Measurements from ENCODE around the gene NLRP6. TPM values are rescaled to one million over a fixed set of nuclear protein-coding genes. Genes with fewer than 3 reads are reported as not detected.

The NLRP6 gene
- total RNA-seq, 2 donors from 2014 or later, result not detected

DNA sequence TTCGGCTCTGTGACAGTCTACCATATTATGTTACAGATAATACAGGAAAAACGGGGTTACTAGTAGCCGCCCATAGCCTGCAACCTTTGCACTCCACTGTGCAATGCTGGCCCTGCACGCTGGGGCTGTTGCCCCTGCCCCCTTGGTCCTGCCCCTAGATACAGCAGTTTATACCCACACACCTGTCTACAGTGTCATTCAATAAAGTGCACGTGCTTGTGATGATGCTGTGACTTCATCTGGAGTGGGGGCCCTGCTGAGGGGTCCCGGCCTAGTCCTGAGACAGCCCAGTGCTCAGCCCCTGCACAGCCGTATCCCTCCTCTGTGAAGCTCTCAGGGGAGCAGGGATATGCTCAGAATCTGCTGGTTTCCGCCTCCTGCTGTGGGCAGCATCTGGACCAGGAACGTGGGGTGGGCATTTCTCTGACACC, 36.9 kb downstream of the NLRP6 start:
- H3K4me1 Mint-ChIP-seq, result peaks cover 32% of the 10 kb centered on the region
- Histone ChIP-seq H3K9me3 (ENCODE audit: control insufficient read depth, low read length) (no peaks in the 10 kb centered on the region), H3K4me1 (ENCODE audit: control insufficient read depth, insufficient read depth, low read length) (peaks cover 13% of the 10 kb centered on the region), H3K9ac (ENCODE audit: extremely low read depth, low read length, poor library complexity, severe bottlenecking) (peak overlapping the region; percentile 95), H3K27ac (ENCODE audit: low read depth, low read length) (no peak overlapping the region), H3K4me3 (ENCODE audit: low read length) (peak overlapping the region; percentile 100), H3K36me3 (ENCODE audit: control insufficient read depth, insufficient read depth, low read length) (peaks cover 11% of the 10 kb centered on the region), H3K27me3 (ENCODE audit: control insufficient read depth, insufficient read depth, low read length, poor library complexity, severe bottlenecking) (no peaks in the 10 kb centered on the region)
- no peaks in the 10 kb centered on the region for H3K27me3 Mint-ChIP-seq (ENCODE audit: insufficient read depth)
- no peak for DNase-seq
- peak overlapping the region; percentile 94 for H3K4me3 Mint-ChIP-seq
- no peaks in the 10 kb centered on the region for H3K9me3 Mint-ChIP-seq
- TF ChIP-seq, protein P1, sequence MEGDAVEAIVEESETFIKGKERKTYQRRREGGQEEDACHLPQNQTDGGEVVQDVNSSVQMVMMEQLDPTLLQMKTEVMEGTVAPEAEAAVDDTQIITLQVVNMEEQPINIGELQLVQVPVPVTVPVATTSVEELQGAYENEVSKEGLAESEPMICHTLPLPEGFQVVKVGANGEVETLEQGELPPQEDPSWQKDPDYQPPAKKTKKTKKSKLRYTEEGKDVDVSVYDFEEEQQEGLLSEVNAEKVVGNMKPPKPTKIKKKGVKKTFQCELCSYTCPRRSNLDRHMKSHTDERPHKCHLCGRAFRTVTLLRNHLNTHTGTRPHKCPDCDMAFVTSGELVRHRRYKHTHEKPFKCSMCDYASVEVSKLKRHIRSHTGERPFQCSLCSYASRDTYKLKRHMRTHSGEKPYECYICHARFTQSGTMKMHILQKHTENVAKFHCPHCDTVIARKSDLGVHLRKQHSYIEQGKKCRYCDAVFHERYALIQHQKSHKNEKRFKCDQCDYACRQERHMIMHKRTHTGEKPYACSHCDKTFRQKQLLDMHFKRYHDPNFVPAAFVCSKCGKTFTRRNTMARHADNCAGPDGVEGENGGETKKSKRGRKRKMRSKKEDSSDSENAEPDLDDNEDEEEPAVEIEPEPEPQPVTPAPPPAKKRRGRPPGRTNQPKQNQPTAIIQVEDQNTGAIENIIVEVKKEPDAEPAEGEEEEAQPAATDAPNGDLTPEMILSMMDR (conservative IDR thresholded peaks at IDR 0.05), result no peak
- WGBS, 2 experiments (ENCODE audit: insufficient coverage in 1 of 2, insufficient read length in 1 of 2), result 12 to 39% methylated on average over 7 to 9 of the region's 9 CpGs
- peak overlapping the region; percentile 90 for H3K27ac Mint-ChIP-seq
- peaks cover 13% of the 10 kb centered on the region for H3K36me3 Mint-ChIP-seq (ENCODE audit: low read depth)

- Histone ChIP-seq H3K4me3 (ENCODE audit: low read length) (peak overlapping the region; percentile 100), H3K9me3 (ENCODE audit: control insufficient read depth, low read length) (no peaks in the 10 kb centered on the region), H3K9ac (ENCODE audit: extremely low read depth, low read length, poor library complexity, severe bottlenecking) (peak overlapping the region; percentile 95), H3K36me3 (ENCODE audit: control insufficient read depth, insufficient read depth, low read length) (peaks cover 11% of the 10 kb centered on the region), H3K27me3 (ENCODE audit: control insufficient read depth, insufficient read depth, low read length, poor library complexity, severe bottlenecking) (no peaks in the 10 kb centered on the region), H3K4me1 (ENCODE audit: control insufficient read depth, insufficient read depth, low read length) (peaks cover 13% of the 10 kb centered on the region), H3K27ac (ENCODE audit: low read depth, low read length) (peak overlapping the region; percentile 66)
- TF ChIP-seq, protein P1 (conservative IDR thresholded peaks at IDR 0.05), result no peak
- H3K4me3 Mint-ChIP-seq, result peak overlapping the region; percentile 94
- H3K9me3 Mint-ChIP-seq, result no peaks in the 10 kb centered on the region
- 0 to 2% methylated on average over 5 to 32 of the region's 32 CpGs for WGBS, 2 experiments (ENCODE audit: insufficient coverage in 1 of 2, insufficient read length in 1 of 2)
- H3K4me1 Mint-ChIP-seq, result peaks cover 32% of the 10 kb centered on the region
- H3K27ac Mint-ChIP-seq, result peak overlapping the region; percentile 90
- no peaks in the 10 kb centered on the region for H3K27me3 Mint-ChIP-seq (ENCODE audit: insufficient read depth)
- DNase-seq, result no peak
- peaks cover 13% of the 10 kb centered on the region for H3K36me3 Mint-ChIP-seq (ENCODE audit: low read depth)
Measured at GRCh38 chr11:315516-315994, 37.3 kb downstream of the NLRP6 start.

- Histone ChIP-seq H3K4me3 (ENCODE audit: low read length) (peak overlapping the region; percentile 100), H3K9me3 (ENCODE audit: control insufficient read depth, low read length) (no peaks in the 10 kb centered on the region), H3K27ac (ENCODE audit: low read depth, low read length) (peak overlapping the region; percentile 66), H3K27me3 (ENCODE audit: control insufficient read depth, insufficient read depth, low read length, poor library complexity, severe bottlenecking) (no peaks in the 10 kb centered on the region), H3K36me3 (ENCODE audit: control insufficient read depth, insufficient read depth, low read length) (peaks cover 11% of the 10 kb centered on the region), H3K4me1 (ENCODE audit: control insufficient read depth, insufficient read depth, low read length) (peaks cover 13% of the 10 kb centered on the region), H3K9ac (ENCODE audit: extremely low read depth, low read length, poor library complexity, severe bottlenecking) (peak overlapping the region; percentile 95)
- 1 to 5% methylated on average over 47 to 64 of the region's 64 CpGs for WGBS, 2 experiments (ENCODE audit: insufficient coverage in 1 of 2, insufficient read length in 1 of 2)
- Mint-ChIP-seq H3K9me3 (no peaks in the 10 kb centered on the region), H3K27ac (peak overlapping the region; percentile 98), H3K27me3 (ENCODE audit: insufficient read depth) (no peaks in the 10 kb centered on the region), H3K4me1 (peaks cover 34% of the 10 kb centered on the region), H3K4me3 (peak overlapping the region; percentile 94), H3K36me3 (ENCODE audit: low read depth) (peaks cover 13% of the 10 kb centered on the region)
- DNase-seq, result no peak
- TF ChIP-seq, protein P1 (conservative IDR thresholded peaks at IDR 0.05), result no peak
Measured at GRCh38 chr11:316031-316701, 38.0 kb downstream of the NLRP6 start.
